Heart right ventricle (tissue), 16 donors: ENCODE data around the gene CCNB2. TPM values are rescaled to one million over a fixed set of nuclear protein-coding genes. Genes with fewer than 3 reads are reported as not detected.

Experiments used
- ATAC-seq, 8 donors: fragments of 200-7000 bp; cut with Tn5 transposase; one replicate each; pipeline ENCODE4 v1.9.1; 2020; ENCODE audit warnings: mild to moderate bottlenecking in 8 of 8, moderate library complexity in 8 of 8, moderate number of reproducible peaks in 1 of 8
- DNase-seq, 2 donors: peaks; one replicate each; pipeline ENCODE4 v3.0.0-alpha.2; 2020
- H3K27ac ChIP-seq, 10 donors: fragments of 200-600 bp; sonication (generic) in 2 of 10; one replicate each; pipeline versions ENCODE4 v1.5.0 to v1.8.0; 2020 to 2022; ENCODE audit warnings: mild to moderate bottlenecking in 3 of 10
- H3K27me3 ChIP-seq, 7 donors: fragments of 200-600 bp; one replicate each; pipeline ENCODE4 v1.8.0; 2021 to 2022; ENCODE audit warnings: mild to moderate bottlenecking in 2 of 7
- H3K36me3 ChIP-seq, 9 donors: fragments of 200-600 bp; sonication (generic) in 1 of 9; one replicate each; pipeline versions ENCODE4 v1.5.0 to v1.8.0; 2020 to 2022; ENCODE audit warnings: mild to moderate bottlenecking in 2 of 9
- H3K4me1 ChIP-seq, 9 donors: fragments of 200-600 bp; sonication (generic) in 1 of 9; one replicate each; pipeline versions ENCODE4 v1.5.0 to v1.8.0; 2020 to 2022; ENCODE audit warnings: mild to moderate bottlenecking in 4 of 9
- H3K4me3 ChIP-seq, 10 donors: fragments of 200-600 bp; sonication (generic) in 2 of 10; one replicate each; pipeline versions ENCODE4 v1.5.0 to v1.8.0; 2020 to 2022; ENCODE audit warnings: mild to moderate bottlenecking in 7 of 10, moderate library complexity in 2 of 10
- H3K9me3 ChIP-seq, 11 donors: fragments of 200-600 bp in 10 of 11; sonication (generic) in 2 of 11; one replicate each; pipeline versions ENCODE4 v1.5.0 to v1.8.0; 2013 to 2022; ENCODE audit warnings: mild to moderate bottlenecking in 2 of 11, control low read depth in 1 of 11, moderate library complexity in 1 of 11
- WGBS, 2 donors: extraction: QIAGEN DNeasy Blood & Tissue Kit; methylation state at CpG; one replicate each; pipeline ENCODE4 v1.1.7; 2013; ENCODE audit warnings: inconsistent platforms in 1 of 2; 5-methylcytosine and 5-hydroxymethylcytosine counted together
- intact Hi-C, 10 donors: fragments of 100-400 bp; cut with DNase I; formaldehyde crosslinking; loops; one replicate each; pipeline versions ENCODE4 v1.11.1 to v1.14.2; 2022
- polyA plus RNA-seq, 2 donors: library from polyadenylated mRNA; stranded (reverse); fragments of 200-250 nt; gene quantifications; one replicate each; pipeline ENCODE4 v1.2.3, GENCODE V29; 2013
- total RNA-seq, 10 donors: library from RNA; stranded (reverse); fragmentation: NEBNext Ultra II Directional in 3 of 10; extraction: Animal tissue kit (Norgen Biotek cat#: 25700) in 3 of 10; gene quantifications; one replicate each; pipeline versions ENCODE4 v1.2.1 to v1.2.4, GENCODE V29; 2021 to 2023
- TF ChIP-seq, protein P1 (sequence below), 9 donors: fragments of 200-600 bp; sonication (generic) in 2 of 9; IDR thresholded peaks; one replicate each; pipeline versions ENCODE4 v1.5.0 to v1.8.0; 2021 to 2022; ENCODE audit warnings: antibody characterized with exemption in 9 of 9, mild to moderate bottlenecking in 5 of 9, moderate library complexity in 1 of 9
- donor health status: Arrhythmogenic right ventricular cardiomyopathy.
- donor health status: ischemic (EF 13 %, LVEDD 7.1; RV severe dilation, severe dysfunction).
- donor health status: healthy with polysubstance abuse.
- donor health status: DM: no; HTN: yes; CAD: no.
- donor health status: DM: no; HTN: no; CAD: no.
- donor health status: ischemic (EF 25% LVEDD 6.9; RV normal size, moderate dysfunction).
- donor health status: ischemic (EF 25% LVEDD 5.7; RV mildly dilated, moderate dysfunction).
- donor health status: healthy.
- donor health status: DM: yes; HTN: yes; CAD: no.
- donor health status: Ischemic cardiomyopathy.
- donor health status: ischemic (EF 35%, LVEDD 5.7; RV mildly dilated, moderate dysfunction).
- donor health status: nonischemic (EF 11% LVEDD 7.7; RV severe dilation, severe dysfunction).
- donor health status: DM: yes; HTN: yes; CAD: no.
- donor health status: PGD.
- donor health status: ischemic (EF 29% LVEDD 5.4; RV normal size, mild dysfunction).
- donor health status: nonischemic (EF 23%, LVEDD 6.1; RV moderate dilation, normal function).

The CCNB2 gene
- total and polyA plus RNA-seq, 12 donors = 0.16 to 5.9 (median 0.47) TPM; not detected in 2

DNA sequence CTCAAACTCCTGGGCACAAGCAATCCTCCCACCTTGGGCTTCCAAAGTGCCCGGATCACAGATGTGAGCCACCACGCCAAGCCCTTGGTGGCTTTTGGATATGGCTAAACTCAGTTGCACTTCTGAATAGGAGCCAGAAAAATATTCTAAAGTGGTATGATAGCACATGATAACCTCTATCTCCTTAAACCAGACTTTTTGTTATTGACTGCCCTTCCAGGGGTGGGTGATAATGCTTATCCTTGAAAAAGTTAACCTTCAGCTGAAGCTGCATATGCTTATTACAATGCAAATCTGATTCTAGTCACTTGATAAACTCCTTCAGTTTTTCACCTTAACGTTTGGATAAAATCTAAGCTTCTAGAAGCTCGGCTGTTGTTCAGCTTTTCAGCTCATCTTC is 6.3 kb downstream of the CCNB2 start:
- Histone ChIP-seq H3K27ac (no peak overlapping the region), H3K36me3 (peaks cover 0 to 52% (median 0%) of the 10 kb centered on the region in 9 donors), H3K9me3 (no peaks in the 10 kb centered on the region), H3K27me3 (no peaks in the 10 kb centered on the region), H3K4me3 (no peak overlapping the region), H3K4me1 (no peaks in the 10 kb centered on the region)
- no peak for DNase-seq
- TF ChIP-seq, protein P1, sequence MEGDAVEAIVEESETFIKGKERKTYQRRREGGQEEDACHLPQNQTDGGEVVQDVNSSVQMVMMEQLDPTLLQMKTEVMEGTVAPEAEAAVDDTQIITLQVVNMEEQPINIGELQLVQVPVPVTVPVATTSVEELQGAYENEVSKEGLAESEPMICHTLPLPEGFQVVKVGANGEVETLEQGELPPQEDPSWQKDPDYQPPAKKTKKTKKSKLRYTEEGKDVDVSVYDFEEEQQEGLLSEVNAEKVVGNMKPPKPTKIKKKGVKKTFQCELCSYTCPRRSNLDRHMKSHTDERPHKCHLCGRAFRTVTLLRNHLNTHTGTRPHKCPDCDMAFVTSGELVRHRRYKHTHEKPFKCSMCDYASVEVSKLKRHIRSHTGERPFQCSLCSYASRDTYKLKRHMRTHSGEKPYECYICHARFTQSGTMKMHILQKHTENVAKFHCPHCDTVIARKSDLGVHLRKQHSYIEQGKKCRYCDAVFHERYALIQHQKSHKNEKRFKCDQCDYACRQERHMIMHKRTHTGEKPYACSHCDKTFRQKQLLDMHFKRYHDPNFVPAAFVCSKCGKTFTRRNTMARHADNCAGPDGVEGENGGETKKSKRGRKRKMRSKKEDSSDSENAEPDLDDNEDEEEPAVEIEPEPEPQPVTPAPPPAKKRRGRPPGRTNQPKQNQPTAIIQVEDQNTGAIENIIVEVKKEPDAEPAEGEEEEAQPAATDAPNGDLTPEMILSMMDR (IDR thresholded peaks at IDR 0.05) = no peak
- WGBS, 2 donors = 87 to 91% methylated on average over 4 of the region's 4 CpGs
- intact Hi-C loops = no loop called here
- no peak for ATAC-seq

DNA sequence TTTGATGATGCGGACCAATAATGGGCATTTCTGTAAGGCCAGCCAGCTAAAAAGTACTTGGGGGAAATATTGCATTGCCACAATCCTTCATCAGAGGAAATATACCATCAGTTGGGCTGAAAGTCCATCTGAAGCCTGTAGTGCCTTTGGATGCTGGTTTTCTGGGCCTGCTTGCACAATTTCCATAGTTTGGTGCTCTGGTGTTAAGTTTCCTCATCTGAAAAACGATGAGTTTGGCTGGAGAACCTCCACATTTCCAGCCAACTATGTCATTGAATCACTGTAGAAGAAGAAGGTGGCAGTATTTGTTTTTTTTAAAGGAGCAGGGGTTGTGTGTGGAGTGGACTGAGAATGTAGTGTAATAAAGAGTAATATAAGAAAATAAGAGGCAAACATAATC is 10.1 kb downstream of the CCNB2 start:
- Histone ChIP-seq H3K4me3 (no peak overlapping the region), H3K36me3 (peaks cover 0 to 72% (median 0%) of the 10 kb centered on the region in 9 donors)
- 80 to 88% methylated on average over 2 of the region's 2 CpGs for WGBS, 2 donors

GRCh38 chr15:59116141-59116540 is 11.2 kb downstream of the CCNB2 start:
- Histone ChIP-seq H3K4me1 (no peaks in the 10 kb centered on the region), H3K27ac (no peak overlapping the region), H3K36me3 (peaks cover 0 to 68% (median 0%) of the 10 kb centered on the region in 9 donors), H3K27me3 (no peaks in the 10 kb centered on the region), H3K9me3 (no peaks in the 10 kb centered on the region), H3K4me3 (no peak overlapping the region)
- WGBS, 2 donors = 91 to 98% methylated on average over 1 of the region's 1 CpG
- intact Hi-C loops = no loop called here
- DNase-seq (no peak), ATAC-seq (no peak)
- TF ChIP-seq, protein P1 (IDR thresholded peaks at IDR 0.05) = no peak

More for the DNA sequence above, 10.1 kb downstream of the CCNB2 start:
- intact Hi-C loops = no loop called here
- DNase-seq = no peak
- Histone ChIP-seq H3K4me1 (no peaks in the 10 kb centered on the region), H3K9me3 (no peaks in the 10 kb centered on the region), H3K27ac (no peak overlapping the region), H3K27me3 (no peaks in the 10 kb centered on the region)
- no peak for ATAC-seq
- TF ChIP-seq, protein P1 (IDR thresholded peaks at IDR 0.05) = no peak

DNA sequence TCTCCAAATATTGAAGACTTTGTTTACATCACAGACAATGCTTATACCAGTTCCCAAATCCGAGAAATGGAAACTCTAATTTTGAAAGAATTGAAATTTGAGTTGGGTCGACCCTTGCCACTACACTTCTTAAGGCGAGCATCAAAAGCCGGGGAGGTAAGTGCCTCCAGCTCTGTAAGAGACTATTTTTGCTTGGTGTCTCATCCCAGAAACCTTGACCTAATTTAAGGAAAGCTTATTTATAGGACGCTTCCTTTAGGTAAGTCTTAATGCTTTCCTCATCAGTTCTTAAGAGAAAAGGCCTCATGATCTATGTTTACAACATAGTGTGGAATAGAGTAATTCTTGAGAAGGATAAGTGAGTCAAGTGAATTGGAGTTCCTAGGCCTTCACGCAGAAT is 11.8 kb downstream of the CCNB2 start:
- Histone ChIP-seq H3K27ac (no peak overlapping the region), H3K4me1 (no peaks in the 10 kb centered on the region), H3K4me3 (no peak overlapping the region), H3K36me3 (peaks cover 0 to 68% (median 0%) of the 10 kb centered on the region in 9 donors), H3K9me3 (no peaks in the 10 kb centered on the region), H3K27me3 (no peaks in the 10 kb centered on the region)
- TF ChIP-seq, protein P1 (IDR thresholded peaks at IDR 0.05) = no peak
- WGBS, 2 donors = 98% methylated on average over 6 of the region's 6 CpGs
- ATAC-seq (no peak), DNase-seq (no peak)
- intact Hi-C loops = no loop called here
